Parathyroid adenoma (tissue), 2 donors: ENCODE results near the gene PXDN.

Source experiments
- H2AFZ ChIP-seq: fragments of 300-600 bp; sonication (generic); one replicate; pipeline ENCODE4 v1.7.0; 2017; ENCODE audit warnings: antibody characterized with exemption, mild to moderate bottlenecking
- H3K27ac ChIP-seq: fragments of 300-600 bp; sonication (generic); one replicate; pipeline ENCODE4 v1.7.0; 2017
- H3K27me3 ChIP-seq: fragments of 300-600 bp; sonication (generic); one replicate; pipeline ENCODE4 v1.7.0; 2017; ENCODE audit warnings: low read length; ENCODE audit not compliant: control insufficient read depth, insufficient read depth
- H3K36me3 ChIP-seq: fragments of 300-600 bp; sonication (generic); one replicate; pipeline ENCODE4 v1.7.0; 2017; ENCODE audit warnings: low read length; ENCODE audit not compliant: control insufficient read depth, insufficient read depth
- H3K4me1 ChIP-seq: fragments of 300-600 bp; sonication (generic); one replicate; pipeline ENCODE4 v1.7.0; 2017; ENCODE audit warnings: control low read depth
- H3K4me2 ChIP-seq: fragments of 300-600 bp; sonication (generic); one replicate; pipeline ENCODE4 v1.7.0; 2017; ENCODE audit warnings: low read length
- H3K4me3 ChIP-seq: fragments of 300-600 bp; sonication (generic); one replicate; pipeline ENCODE4 v1.7.0; 2017; ENCODE audit warnings: low read depth, low read length
- H3K79me2 ChIP-seq: fragments of 300-600 bp; sonication (generic); one replicate; pipeline ENCODE4 v1.7.0; 2017; ENCODE audit warnings: control low read depth
- H3K9ac ChIP-seq: fragments of 300-600 bp; sonication (generic); one replicate; pipeline ENCODE4 v1.7.0; 2017; ENCODE audit warnings: mild to moderate bottlenecking
- H3K9me3 ChIP-seq: fragments of 300-600 bp; sonication (generic); one replicate; pipeline ENCODE4 v1.7.0; 2017; ENCODE audit warnings: low read length; ENCODE audit not compliant: control insufficient read depth
- CTCF ChIP-seq: fragments of 300-600 bp; sonication (generic); IDR thresholded peaks from one replicate; pipeline ENCODE4 v1.7.0; 2017; ENCODE audit warnings: antibody characterized with exemption, mild to moderate bottlenecking
- donor health status: primary hyperparathyroidism.

Gene PXDN

GRCh38 chr2:1690056-1690775 lies 54.1 kb downstream of the PXDN start:
- Histone ChIP-seq H3K4me2 (no peak overlapping the region), H3K4me1 (no peaks in the 10 kb centered on the region), H3K9ac (no peak overlapping the region), H3K27ac (no peak overlapping the region), H3K9me3 (no peaks in the 10 kb centered on the region), H2AFZ (no peak overlapping the region), H3K79me2 (no peaks in the 10 kb centered on the region), H3K27me3 (no peaks in the 10 kb centered on the region), H3K4me3 (no peak overlapping the region), H3K36me3 (no peaks in the 10 kb centered on the region)
- TF ChIP-seq CTCF: no peak

GRCh38 chr2:1688859-1689258 lies 55.5 kb downstream of the PXDN start:
- H3K4me2 ChIP-seq: no peak overlapping the region
- no peak for TF ChIP-seq CTCF
- H3K4me3 ChIP-seq: no peak overlapping the region
- no peaks in the 10 kb centered on the region for H3K4me1 ChIP-seq
- H3K9ac ChIP-seq: no peak overlapping the region
- H3K27ac ChIP-seq: no peak overlapping the region
- H3K79me2 ChIP-seq: no peaks in the 10 kb centered on the region
- H3K27me3 ChIP-seq: no peaks in the 10 kb centered on the region
- H2AFZ ChIP-seq: no peak overlapping the region
- H3K9me3 ChIP-seq: no peaks in the 10 kb centered on the region
- no peaks in the 10 kb centered on the region for H3K36me3 ChIP-seq

- Histone ChIP-seq H3K27ac (no peak overlapping the region), H3K79me2 (no peaks in the 10 kb centered on the region), H2AFZ (no peak overlapping the region), H3K4me3 (no peak overlapping the region), H3K9me3 (no peaks in the 10 kb centered on the region), H3K36me3 (no peaks in the 10 kb centered on the region), H3K4me2 (no peak overlapping the region), H3K9ac (no peak overlapping the region), H3K27me3 (no peaks in the 10 kb centered on the region), H3K4me1 (no peaks in the 10 kb centered on the region)
- no peak for TF ChIP-seq CTCF
Measured at GRCh38 chr2:1688161-1688560, 56.2 kb downstream of the PXDN start.

- H3K79me2 ChIP-seq: no peaks in the 10 kb centered on the region
- H3K9me3 ChIP-seq: no peaks in the 10 kb centered on the region
- no peak for TF ChIP-seq CTCF
- H2AFZ ChIP-seq: no peak overlapping the region
- no peak overlapping the region for H3K9ac ChIP-seq
- H3K27me3 ChIP-seq: no peaks in the 10 kb centered on the region
- no peak overlapping the region for H3K4me2 ChIP-seq
- H3K27ac ChIP-seq: no peak overlapping the region
- H3K36me3 ChIP-seq: no peaks in the 10 kb centered on the region
- no peak overlapping the region for H3K4me3 ChIP-seq
- no peaks in the 10 kb centered on the region for H3K4me1 ChIP-seq
Measured at GRCh38 chr2:1687254-1687653, 57.1 kb downstream of the PXDN start.

- Histone ChIP-seq H3K9me3 (no peaks in the 10 kb centered on the region), H3K27ac (no peak overlapping the region), H3K36me3 (no peaks in the 10 kb centered on the region), H3K4me3 (no peak overlapping the region), H3K4me2 (no peak overlapping the region), H3K27me3 (no peaks in the 10 kb centered on the region), H3K79me2 (no peaks in the 10 kb centered on the region), H2AFZ (no peak overlapping the region), H3K9ac (no peak overlapping the region), H3K4me1 (no peaks in the 10 kb centered on the region)
- no peak for TF ChIP-seq CTCF
Measured at GRCh38 chr2:1686784-1687105, 57.6 kb downstream of the PXDN start.
